ENCODE measurements around the gene F8A2. TPM values are rescaled to one million over a fixed set of nuclear protein-coding genes. Genes with fewer than 3 reads are reported as not detected.
A peak's percentile ranks its signal among the peaks of the same experiment; 100 is the strongest.
"Not testable (repeated sequence)": the region's sequence is repeated elsewhere in the genome, so short reads cannot be mapped to it uniquely, and the experiment has no call there.

The F8A2 gene
- total RNA-seq: not detected

- DNase-seq; H3K9me3 ChIP-seq; H3K36me3 ChIP-seq; intact Hi-C loops (cut with DNase I); H3K4me1 ChIP-seq; H3K27me3 ChIP-seq; H3K4me3 ChIP-seq; H3K27ac ChIP-seq: not testable (repeated sequence)
- no CpG with 5 or more reads among the region's 90 CpGs for WGBS, 2 donors
Observed at GRCh38 chrX:155381843-155382528, at the start of gene F8A2. TSS of gene F8A2 (plus strand) at chrX:155382095. CDS start at chrX:155382115, 20 bp downstream.

DNA sequence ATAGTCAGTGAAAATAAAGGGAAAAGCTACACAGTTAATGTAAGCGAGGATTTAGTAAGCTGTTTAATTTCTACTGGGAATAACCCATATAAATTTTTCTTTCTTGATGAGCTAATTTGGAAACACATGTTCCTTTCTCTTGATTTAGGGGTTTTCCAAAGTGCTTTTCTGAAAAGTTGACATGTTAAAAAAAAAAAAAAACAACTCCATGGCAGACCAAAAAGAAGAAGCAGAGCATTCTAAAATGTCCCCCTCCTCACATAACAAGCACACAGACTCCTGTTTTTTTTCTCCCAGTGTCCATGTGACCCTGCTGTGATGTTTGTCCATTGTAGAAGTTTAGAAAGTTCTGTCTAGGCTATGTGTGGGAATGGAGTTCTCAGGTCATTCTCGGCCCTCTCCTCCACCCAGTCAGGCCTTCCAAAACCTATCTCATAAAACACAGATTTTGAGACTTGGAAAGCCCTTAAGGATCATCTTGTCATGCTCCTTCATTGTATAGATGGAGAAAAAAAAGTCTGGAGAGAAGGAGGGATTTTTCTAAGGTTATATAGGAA lies 48.3 kb upstream of the F8A2 start:
- TF ChIP-seq POLR2A (IDR thresholded peaks at IDR 0.05): no peak
- no peak for TF ChIP-seq CTCF (IDR thresholded peaks at IDR 0.05)
- intact Hi-C loops (cut with DNase I): no loop called here
- no peaks in the 10 kb centered on the region for H3K27me3 ChIP-seq
- 39 to 60% methylated on average over 2 of the region's 2 CpGs for WGBS, 2 donors
- DNase-seq: no peak
- H3K4me3 ChIP-seq: peak overlapping the region in 3 of 4 donors; percentile 21 to 57 (median 30)
- H3K27ac ChIP-seq: peak overlapping the region in 3 of 4 donors; percentile 58 to 73 (median 67)
- H3K4me1 ChIP-seq: no peaks in the 10 kb centered on the region
- H3K9me3 ChIP-seq: no peaks in the 10 kb centered on the region
- H3K36me3 ChIP-seq: no peaks in the 10 kb centered on the region

DNA sequence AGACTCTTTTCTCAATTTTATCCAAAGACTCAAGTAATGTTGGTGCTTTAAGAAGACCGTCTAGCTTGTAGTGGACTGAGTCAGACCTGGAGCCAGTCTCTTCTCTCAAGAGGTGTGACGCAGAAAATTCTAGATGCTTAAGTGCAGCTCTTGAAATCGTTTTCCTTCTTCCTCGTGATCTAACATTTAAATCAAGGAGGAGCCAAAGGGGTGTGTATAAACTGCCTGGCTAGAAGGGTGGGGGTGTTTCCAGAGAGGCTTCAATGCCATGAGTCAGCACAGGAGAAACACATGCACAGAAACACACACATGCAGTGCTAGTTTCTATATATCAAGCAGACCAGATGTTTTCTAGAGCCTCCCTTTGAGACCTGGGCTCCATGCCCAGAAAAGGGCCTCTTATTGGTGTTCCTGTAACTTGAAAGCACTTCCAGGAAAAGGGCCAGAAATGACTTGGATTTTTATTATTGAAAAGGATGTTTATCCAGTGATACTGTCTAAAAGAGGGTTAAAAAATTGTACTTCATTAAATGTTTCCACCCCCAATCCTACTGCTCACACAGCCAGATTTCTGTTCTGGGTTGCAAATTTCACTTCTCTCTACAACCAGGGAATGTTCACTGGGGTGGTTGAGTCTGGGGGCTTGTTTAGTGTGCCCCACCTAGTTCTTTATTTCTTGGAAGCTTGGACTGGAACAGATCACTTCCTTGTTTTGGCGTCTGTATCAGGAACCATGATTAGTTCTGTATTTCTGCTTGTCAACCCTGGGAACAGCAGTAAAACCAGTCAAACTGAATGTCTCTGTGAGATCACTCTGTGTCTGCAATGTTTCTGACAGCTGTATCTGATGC lies 47.2 kb upstream of the F8A2 start, which contains the start of gene CLIC2:
CLIC2 (minus strand) TSS at position 129 of the 851 bp plus-strand sequence. CDS start 187 bp downstream, outside the sequence.
- H3K4me1 ChIP-seq: no peaks in the 10 kb centered on the region
- DNase-seq: no peak
- H3K4me3 ChIP-seq: peak within 1 kb of the TSS in 3 of 4 donors; percentile 21 to 57 (median 30)
- peak within 1 kb of the TSS; percentile 34 to 73 (median 62) for H3K27ac ChIP-seq
- intact Hi-C loops (cut with DNase I): no loop called here
- H3K9me3 ChIP-seq: no peaks in the 10 kb centered on the region
- 18 to 38% methylated on average over 5 of the region's 5 CpGs for WGBS, 2 donors
- no peaks in the 10 kb centered on the region for H3K36me3 ChIP-seq
- H3K27me3 ChIP-seq: no peaks in the 10 kb centered on the region
- no peak for TF ChIP-seq CTCF (IDR thresholded peaks at IDR 0.05)
- TF ChIP-seq POLR2A (IDR thresholded peaks at IDR 0.05): no peak

DNA sequence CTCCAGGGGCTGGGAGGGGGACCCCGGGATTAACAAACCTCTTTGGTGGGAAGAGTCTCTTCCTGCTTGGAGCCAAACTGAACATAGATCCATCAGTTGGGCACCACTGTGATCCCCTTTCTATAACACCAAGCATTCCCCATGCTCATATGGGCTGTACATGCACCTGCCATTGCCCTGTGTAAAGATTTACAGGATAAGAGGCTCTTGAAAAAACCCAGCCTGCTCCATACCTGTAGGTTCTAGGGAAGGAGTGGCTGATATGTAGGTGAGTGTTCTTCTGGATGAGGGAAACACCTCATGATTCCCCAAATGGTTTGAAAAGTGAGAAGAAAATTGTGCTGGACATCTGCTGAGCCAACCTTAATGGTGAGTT lies 46.6 kb upstream of the F8A2 start:
- H3K9me3 ChIP-seq; H3K4me3 ChIP-seq; H3K4me1 ChIP-seq; H3K27me3 ChIP-seq; H3K36me3 ChIP-seq; intact Hi-C loops (cut with DNase I); DNase-seq: not testable (repeated sequence)
- peak overlapping the region in 3 of 4 donors; percentile 58 to 73 (median 67) for H3K27ac ChIP-seq
- WGBS, 2 donors: 40% methylated on average over 1 of the region's 1 CpG; no CpG with 5 or more reads in 1 of the 2 donors

GRCh38 chrX:155345689-155346088 lies 36.2 kb upstream of the F8A2 start:
- H3K27ac ChIP-seq; H3K27me3 ChIP-seq; H3K4me3 ChIP-seq; H3K4me1 ChIP-seq; H3K36me3 ChIP-seq; intact Hi-C loops (cut with DNase I); H3K9me3 ChIP-seq; DNase-seq: not testable (repeated sequence)
- WGBS, 2 donors: no CpG with 5 or more reads among the region's 1 CpG

DNA sequence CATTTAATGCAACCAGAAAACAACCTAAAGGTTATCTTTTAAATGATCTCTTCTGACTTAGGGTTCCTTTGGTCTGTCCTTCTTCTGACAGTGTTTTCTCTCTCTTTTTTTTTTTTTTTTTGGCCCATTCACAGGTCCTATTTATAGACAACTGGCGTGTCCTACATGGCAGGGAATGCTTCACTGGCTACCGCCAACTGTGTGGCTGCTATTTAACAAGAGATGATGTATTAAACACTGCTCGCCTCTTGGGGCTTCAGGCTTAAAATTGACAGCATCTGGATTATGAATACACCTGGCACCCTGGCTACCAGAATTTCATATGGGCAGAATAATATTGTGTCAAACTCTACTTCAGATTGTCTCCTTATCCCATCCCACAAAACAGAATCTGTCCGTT lies 32.4 kb upstream of the F8A2 start:
- intact Hi-C loops (cut with DNase I); H3K27me3 ChIP-seq; DNase-seq; H3K36me3 ChIP-seq; H3K4me3 ChIP-seq; H3K27ac ChIP-seq; H3K9me3 ChIP-seq; H3K4me1 ChIP-seq: not testable (repeated sequence)
- WGBS, 2 donors: no CpG with 5 or more reads among the region's 4 CpGs

DNA sequence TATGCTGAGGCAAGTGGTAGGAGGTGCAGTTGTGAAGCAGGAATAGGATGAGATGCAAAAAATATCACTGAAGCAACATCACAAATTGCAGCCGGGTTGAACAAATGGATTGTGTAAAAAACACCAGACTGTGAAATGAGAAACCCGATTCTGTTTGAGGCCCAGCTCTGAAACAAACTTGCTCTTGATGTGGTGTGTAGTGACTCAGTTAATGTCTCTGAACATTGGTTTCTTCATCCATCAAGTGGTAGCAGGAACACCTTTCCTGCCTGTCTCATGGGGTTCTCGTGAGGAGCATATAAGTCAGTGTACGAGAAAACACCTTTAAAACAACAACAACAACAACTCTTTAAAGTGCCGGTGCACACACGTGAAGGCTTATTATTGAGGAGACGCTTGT lies 18.2 kb upstream of the F8A2 start:
- H3K36me3 ChIP-seq; H3K9me3 ChIP-seq; H3K27ac ChIP-seq; H3K4me1 ChIP-seq; DNase-seq; H3K27me3 ChIP-seq; intact Hi-C loops (cut with DNase I); H3K4me3 ChIP-seq: not testable (repeated sequence)
- WGBS, 2 donors: no CpG with 5 or more reads among the region's 7 CpGs

DNA sequence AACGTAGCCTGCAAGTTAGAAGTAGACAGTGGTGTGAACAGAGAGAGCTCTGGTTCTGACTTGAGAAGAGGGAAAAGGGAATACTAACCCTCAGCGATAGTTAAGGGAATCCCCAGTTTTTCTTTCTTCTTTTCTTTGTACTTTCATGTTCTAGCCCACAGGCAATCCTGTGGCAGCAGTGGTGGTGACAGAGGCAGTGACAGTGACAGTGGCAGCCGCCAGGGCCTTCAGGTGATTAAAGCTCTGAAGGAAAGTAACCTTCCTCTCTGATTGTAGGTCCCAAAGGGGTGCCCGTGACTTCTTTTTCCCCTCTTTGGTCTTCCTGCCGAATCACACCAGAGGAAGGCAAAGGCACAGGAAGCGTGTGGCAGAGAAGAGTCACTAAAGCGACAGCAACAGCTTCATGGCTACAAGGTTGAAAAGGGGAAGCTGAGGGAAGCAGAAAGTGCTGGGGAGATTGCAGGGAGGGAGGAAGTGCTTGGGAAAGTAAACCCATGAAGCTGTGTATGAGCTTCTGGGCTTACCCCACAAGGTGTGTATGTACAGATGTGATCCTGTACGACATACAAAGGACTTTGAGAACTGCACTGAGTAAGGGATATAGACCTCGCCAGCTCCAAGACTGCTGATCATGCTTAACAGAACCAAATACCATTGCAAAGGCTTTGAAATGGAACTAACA lies 8.0 kb upstream of the F8A2 start:
- H3K27ac ChIP-seq; intact Hi-C loops (cut with DNase I); H3K27me3 ChIP-seq; H3K36me3 ChIP-seq; DNase-seq; H3K9me3 ChIP-seq; H3K4me1 ChIP-seq; H3K4me3 ChIP-seq: not testable (repeated sequence)
- no CpG with 5 or more reads among the region's 9 CpGs for WGBS, 2 donors

GRCh38 chrX:155379802-155380201 lies 2.1 kb upstream of the F8A2 start:
- DNase-seq; H3K27ac ChIP-seq; H3K27me3 ChIP-seq; intact Hi-C loops (cut with DNase I); H3K4me3 ChIP-seq; H3K36me3 ChIP-seq; H3K9me3 ChIP-seq; H3K4me1 ChIP-seq: not testable (repeated sequence)
- no CpG with 5 or more reads among the region's 7 CpGs for WGBS, 2 donors

DNA sequence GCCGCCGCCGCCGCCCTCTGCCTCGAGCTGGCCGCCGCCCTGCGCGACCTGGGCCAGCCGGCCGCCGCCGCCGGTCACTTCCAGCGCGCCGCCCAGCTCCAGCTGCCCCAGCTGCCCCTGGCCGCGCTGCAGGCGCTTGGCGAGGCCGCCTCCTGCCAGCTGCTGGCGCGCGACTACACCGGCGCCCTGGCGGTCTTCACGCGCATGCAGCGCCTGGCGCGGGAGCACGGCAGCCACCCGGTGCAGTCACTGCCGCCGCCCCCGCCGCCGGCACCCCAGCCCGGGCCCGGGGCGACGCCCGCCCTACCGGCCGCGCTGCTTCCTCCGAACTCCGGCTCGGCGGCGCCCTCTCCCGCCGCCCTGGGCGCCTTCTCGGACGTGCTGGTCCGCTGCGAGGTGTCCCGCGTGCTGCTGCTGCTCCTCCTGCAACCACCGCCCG lies 653 bp downstream of the F8A2 start:
- H3K4me3 ChIP-seq; H3K36me3 ChIP-seq; H3K4me1 ChIP-seq; H3K27ac ChIP-seq; H3K9me3 ChIP-seq; DNase-seq; intact Hi-C loops (cut with DNase I); H3K27me3 ChIP-seq: not testable (repeated sequence)
- no CpG with 5 or more reads among the region's 64 CpGs for WGBS, 2 donors
